A549 (cell line): ENCODE measurements around the gene PLEKHA3. TPM values are rescaled to one million over a fixed set of nuclear protein-coding genes. Genes with fewer than 3 reads are reported as not detected.

Experiments
- ATAC-seq, 2 experiments: fragments of 200-7000 bp in 1 of 2; fragments of >200 bp in 1 of 2; cut with Nextera tagmentation in 1 of 2; cut with Tn5 transposase in 1 of 2; 3 replicates each; pipeline versions ENCODE4 v1.8.0 to v1.9.1; 2018 to 2020; ENCODE audit warnings: mild to moderate bottlenecking in 1 of 2, moderate library complexity in 1 of 2
- CTCF ChIA-PET: fragments of 300-600 bp; sonication (Branson Sonifier 250); formaldehyde crosslinking; extraction: SDS; loops from one replicate; lab custom pipeline; 2021; ENCODE audit warnings: antibody characterized with exemption, inconsistent platforms; lab: Yijun Ruan, JAX
- POLR2A ChIA-PET: fragments of 350-600 bp; formaldehyde crosslinking; extraction: SDS; loops from one replicate; lab custom pipeline; 2021; ENCODE audit warnings: antibody characterized with exemption, inconsistent platforms; lab: Yijun Ruan, JAX
- DNase-seq, 2 experiments: peaks; one replicate each; pipeline versions ENCODE4 v3.0.0 to v3.0.0-alpha.2; 2011 to 2016; ENCODE audit warnings: low read depth in 1 of 2, low spot score in 1 of 2
- FAIRE-seq: peaks from 2 replicates; lab custom pipeline; 2011; peaks lifted over from hg19 to GRCh38; lab: Jason Lieb, UNC
- H3K27ac ChIP-seq, 2 experiments: fragments of >200 bp; sonication (Bioruptor Twin); formaldehyde crosslinking; 3 replicates each; pipeline ENCODE4 v1.5.1; 2016 to 2017
- H3K4me1 ChIP-seq: fragments of >200 bp; sonication (Bioruptor Twin); formaldehyde crosslinking; 3 replicates; pipeline ENCODE4 v1.6.1; 2016
- H3K4me2 ChIP-seq: fragments of >200 bp; sonication (Bioruptor Twin); formaldehyde crosslinking; 3 replicates; pipeline ENCODE4 v1.6.1; 2016
- H3K4me3 ChIP-seq: fragments of >200 bp; sonication (Bioruptor Twin); formaldehyde crosslinking; 3 replicates; pipeline ENCODE4 v1.5.1; 2016
- H3K9me3 ChIP-seq: fragments of >200 bp; sonication (Bioruptor Twin); formaldehyde crosslinking; 3 replicates; pipeline ENCODE4 v1.6.1; 2016
- CBX8 ChIP-seq: fragments of 200-600 bp; sonication (generic); IDR thresholded peaks from 2 replicates; pipeline ENCODE4 v1.6.1; 2016
- EHF ChIP-seq: fragments of 250-450 bp; sonication (Bioruptor Pico); IDR thresholded peaks from 2 replicates; pipeline ENCODE4 v1.5.0; 2020; ENCODE audit warnings: mild to moderate bottlenecking
- FOSL2 ChIP-seq, 2 experiments: fragments of 450-650 bp in 1 of 2; fragments of >200 bp in 1 of 2; sonication (Bioruptor Twin) in 1 of 2; formaldehyde crosslinking; IDR thresholded peaks; 2 replicates each; pipeline versions ENCODE4 v1.5.0 to v1.6.1; 2016 to 2020; ENCODE audit warnings: mild to moderate bottlenecking in 1 of 2, moderate library complexity in 1 of 2
- FOXS1 ChIP-seq: fragments of 250-450 bp; sonication (Bioruptor Pico); IDR thresholded peaks from 2 replicates; pipeline ENCODE4 v1.5.0; 2020; ENCODE audit warnings: mild to moderate bottlenecking, moderate library complexity
- GATA3 ChIP-seq: IDR thresholded peaks from 2 replicates; pipeline ENCODE4 v1.6.1; 2012; ENCODE audit warnings: borderline replicate concordance
- HEYL ChIP-seq: fragments of 250-450 bp; sonication (Bioruptor Pico); IDR thresholded peaks from 2 replicates; pipeline ENCODE4 v1.8.0; 2021; ENCODE audit warnings: mild to moderate bottlenecking, moderate library complexity
- HOXA7 ChIP-seq: fragments of 250-450 bp; sonication (Bioruptor Pico); IDR thresholded peaks from 2 replicates; pipeline ENCODE4 v1.5.0; 2020; ENCODE audit warnings: mild to moderate bottlenecking, moderate library complexity
- HOXB5 ChIP-seq: fragments of 250-450 bp; sonication (Bioruptor Pico); IDR thresholded peaks from 2 replicates; pipeline ENCODE4 v1.5.0; 2020; ENCODE audit warnings: mild to moderate bottlenecking, moderate library complexity
- JUN ChIP-seq, 2 experiments: fragments of >200 bp; sonication (Bioruptor Twin); formaldehyde crosslinking; IDR thresholded peaks; 2 replicates in 1 of 2; 3 replicates in 1 of 2; pipeline ENCODE4 v1.6.1; 2016 to 2017
- NR3C1 ChIP-seq: fragments of >200 bp; sonication (Bioruptor Twin); formaldehyde crosslinking; IDR thresholded peaks from 3 replicates; pipeline ENCODE4 v1.6.1; 2017
- PHF8 ChIP-seq: fragments of 200-600 bp; sonication (generic); IDR thresholded peaks from 2 replicates; pipeline ENCODE4 v1.6.1; 2016; ENCODE audit warnings: low read depth, mild to moderate bottlenecking, antibody characterized with exemption, moderate library complexity, borderline replicate concordance
- POLR2AphosphoS2 ChIP-seq: conservative IDR thresholded peaks from 2 replicates; pipeline ENCODE4 v1.6.1; 2012; ENCODE audit warnings: low read length, improper control_type of control experiment, inconsistent platforms
- RARB ChIP-seq: fragments of 250-450 bp; sonication (Bioruptor Pico); IDR thresholded peaks from 2 replicates; pipeline ENCODE4 v1.8.0; 2021; ENCODE audit warnings: mild to moderate bottlenecking, moderate library complexity
- ZC3H11A ChIP-seq: fragments of 450-650 bp; IDR thresholded peaks from 2 replicates; pipeline ENCODE4 v1.6.1; 2014; ENCODE audit warnings: antibody characterized with exemption, mild to moderate bottlenecking
- WGBS: methylation state at CpG from one replicate; pipeline ENCODE4 v1.1.6; 2017; ENCODE audit errors: missing lambda C conversion rate; 5-methylcytosine and 5-hydroxymethylcytosine counted together
- polyA plus RNA-seq, 4 experiments: library from polyadenylated mRNA; depleted of rRNA in 3 of 4; stranded (reverse); fragments of >200 nt; fragmentation: RNase III in 1 of 4; extraction: RNeasy Plus Mini Kit Qiagen cat#74134 plus additional on column Dnase treatment in 1 of 4; gene quantifications; 2 replicates in 3 of 4; 3 replicates in 1 of 4; pipeline ENCODE4 v1.2.3, GENCODE V29; 2011 to 2017
- TF ChIP-seq, protein P1 (sequence below): fragments of 150-350 bp; IDR thresholded peaks from 2 replicates; pipeline ENCODE4 v1.6.1; 2014; ENCODE audit warnings: low read depth, mild to moderate bottlenecking, low read length
- TF ChIP-seq, protein P2 (sequence below): fragments of 250-450 bp; sonication (Bioruptor Pico); IDR thresholded peaks from 2 replicates; pipeline ENCODE4 v1.5.0; 2021; ENCODE audit warnings: mild to moderate bottlenecking, moderate library complexity, borderline replicate concordance
- TF ChIP-seq, protein P3 (sequence below): fragments of >200 bp; sonication (Bioruptor Twin); formaldehyde crosslinking; IDR thresholded peaks from 3 replicates; pipeline ENCODE4 v1.6.1; 2016

The PLEKHA3 gene
- polyA plus RNA-seq, 2 of the 4 experiments (the other 2 are of a cell fraction), result 9.6 to 47.4 TPM

DNA sequence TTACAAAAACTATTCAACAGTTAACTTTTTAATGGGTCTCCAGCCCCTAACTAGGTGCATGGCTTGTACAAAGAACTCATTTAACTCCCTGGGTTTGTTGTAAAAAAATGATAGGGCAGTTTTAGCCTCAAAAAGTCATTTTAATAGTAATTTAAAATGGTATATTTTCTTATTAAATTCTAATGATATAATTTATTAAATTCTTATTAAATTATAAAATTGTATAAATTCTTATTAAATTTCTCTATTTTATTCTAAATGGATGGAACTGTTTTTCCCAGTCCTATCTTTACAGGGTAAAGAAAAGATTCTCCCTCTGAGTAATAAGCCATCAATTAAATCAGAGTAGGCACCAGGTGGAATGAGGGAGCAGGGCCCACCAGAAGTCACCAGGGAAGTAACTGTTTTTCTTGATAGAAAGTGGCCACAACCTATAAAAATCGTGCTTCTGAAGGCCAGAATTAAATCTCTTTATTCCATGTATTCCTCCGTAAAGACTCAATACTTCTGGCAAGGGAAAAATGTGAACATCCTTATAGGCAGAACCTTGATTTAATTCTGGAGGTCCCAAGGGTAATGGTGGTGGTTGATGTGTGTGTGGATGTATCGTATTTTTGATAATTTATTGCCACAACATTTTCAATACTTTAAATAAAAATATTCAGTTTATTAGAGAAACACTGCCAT, 2.7 kb upstream of the PLEKHA3 start:
- peak overlapping the region; percentile 82 to 92; a peak in 5 of 6 replicates for H3K27ac ChIP-seq

DNA sequence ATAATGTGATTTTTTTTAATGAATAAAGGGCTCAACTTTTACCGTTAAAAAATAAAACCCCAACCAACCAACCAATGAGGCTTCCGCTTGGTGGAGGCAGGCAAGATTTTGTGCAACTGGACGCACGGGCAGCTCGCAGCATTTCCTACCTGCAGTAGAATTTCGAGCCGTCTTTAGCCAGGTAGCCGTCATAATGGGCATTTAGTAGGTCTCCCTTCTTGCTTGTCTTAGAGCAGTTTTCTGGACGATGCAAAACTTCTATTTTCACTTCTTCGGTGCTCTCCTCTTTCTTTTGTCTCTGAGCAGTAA, 2.2 kb upstream of the PLEKHA3 start:
- no peak for DNase-seq
- H3K27ac ChIP-seq, result peak overlapping the region; percentile 82 to 92
- no peak for FAIRE-seq
- 2% methylated on average over 10 of the region's 10 CpGs for WGBS
- peak overlapping the region; percentile 68 for H3K4me3 ChIP-seq
- H3K9me3 ChIP-seq, result no peaks in the 10 kb centered on the region
- ChIA-PET CTCF (no interaction called here), POLR2A (interaction anchor here (4.1 kb wide), 1 partner anchor 27 kb away, joined by 35 read pairs; the partner anchor contains the start of genes PJVK and PRKRA)
- H3K4me2 ChIP-seq, result peak overlapping the region; percentile 74
- no peak for TF ChIP-seq EHF (CRISPR knock-in tag)
- no peak for TF ChIP-seq GATA3
- no peak for TF ChIP-seq ZC3H11A
- TF ChIP-seq, protein P1, sequence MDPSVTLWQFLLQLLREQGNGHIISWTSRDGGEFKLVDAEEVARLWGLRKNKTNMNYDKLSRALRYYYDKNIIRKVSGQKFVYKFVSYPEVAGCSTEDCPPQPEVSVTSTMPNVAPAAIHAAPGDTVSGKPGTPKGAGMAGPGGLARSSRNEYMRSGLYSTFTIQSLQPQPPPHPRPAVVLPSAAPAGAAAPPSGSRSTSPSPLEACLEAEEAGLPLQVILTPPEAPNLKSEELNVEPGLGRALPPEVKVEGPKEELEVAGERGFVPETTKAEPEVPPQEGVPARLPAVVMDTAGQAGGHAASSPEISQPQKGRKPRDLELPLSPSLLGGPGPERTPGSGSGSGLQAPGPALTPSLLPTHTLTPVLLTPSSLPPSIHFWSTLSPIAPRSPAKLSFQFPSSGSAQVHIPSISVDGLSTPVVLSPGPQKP, result no peak
- TF ChIP-seq HEYL, result no peak
- no peak for TF ChIP-seq JUN (IDR thresholded peaks at IDR 0.05)
- TF ChIP-seq PHF8, result no peak; the same call in 1 of the 2 replicates
- no peak for TF ChIP-seq FOSL2 (IDR thresholded peaks at IDR 0.05)
- no peak for TF ChIP-seq FOSL2 (CRISPR knock-in tag; IDR thresholded peaks at IDR 0.05)
- no peak for TF ChIP-seq POLR2AphosphoS2
- TF ChIP-seq RARB (CRISPR knock-in tag), result no peak
- TF ChIP-seq NR3C1, result no peak
- TF ChIP-seq, protein P2, sequence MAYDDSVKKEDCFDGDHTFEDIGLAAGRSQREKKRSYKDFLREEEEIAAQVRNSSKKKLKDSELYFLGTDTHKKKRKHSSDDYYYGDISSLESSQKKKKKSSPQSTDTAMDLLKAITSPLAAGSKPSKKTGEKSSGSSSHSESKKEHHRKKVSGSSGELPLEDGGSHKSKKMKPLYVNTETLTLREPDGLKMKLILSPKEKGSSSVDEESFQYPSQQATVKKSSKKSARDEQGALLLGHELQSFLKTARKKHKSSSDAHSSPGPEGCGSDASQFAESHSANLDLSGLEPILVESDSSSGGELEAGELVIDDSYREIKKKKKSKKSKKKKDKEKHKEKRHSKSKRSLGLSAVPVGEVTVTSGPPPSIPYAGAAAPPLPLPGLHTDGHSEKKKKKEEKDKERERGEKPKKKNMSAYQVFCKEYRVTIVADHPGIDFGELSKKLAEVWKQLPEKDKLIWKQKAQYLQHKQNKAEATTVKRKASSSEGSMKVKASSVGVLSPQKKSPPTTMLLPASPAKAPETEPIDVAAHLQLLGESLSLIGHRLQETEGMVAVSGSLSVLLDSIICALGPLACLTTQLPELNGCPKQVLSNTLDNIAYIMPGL (CRISPR knock-in tag), result no peak
- TF ChIP-seq HOXB5, result no peak
- no peak for TF ChIP-seq FOXS1 (CRISPR knock-in tag)
- TF ChIP-seq, protein P3, sequence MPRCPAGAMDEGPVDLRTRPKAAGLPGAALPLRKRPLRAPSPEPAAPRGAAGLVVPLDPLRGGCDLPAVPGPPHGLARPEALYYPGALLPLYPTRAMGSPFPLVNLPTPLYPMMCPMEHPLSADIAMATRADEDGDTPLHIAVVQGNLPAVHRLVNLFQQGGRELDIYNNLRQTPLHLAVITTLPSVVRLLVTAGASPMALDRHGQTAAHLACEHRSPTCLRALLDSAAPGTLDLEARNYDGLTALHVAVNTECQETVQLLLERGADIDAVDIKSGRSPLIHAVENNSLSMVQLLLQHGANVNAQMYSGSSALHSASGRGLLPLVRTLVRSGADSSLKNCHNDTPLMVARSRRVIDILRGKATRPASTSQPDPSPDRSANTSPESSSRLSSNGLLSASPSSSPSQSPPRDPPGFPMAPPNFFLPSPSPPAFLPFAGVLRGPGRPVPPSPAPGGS, result no peak
- no peak for TF ChIP-seq CBX8
- ATAC-seq, result no peak
- H3K4me1 ChIP-seq, result peaks cover 38% of the 10 kb centered on the region

More for the DNA sequence above, 2.7 kb upstream of the PLEKHA3 start:
- WGBS, result 12% methylated on average over 3 of the region's 3 CpGs
- DNase-seq, result no peak
- TF ChIP-seq HOXA7, result no peak
- TF ChIP-seq FOSL2 (IDR thresholded peaks at IDR 0.05), result no peak
- no peak for TF ChIP-seq FOSL2 (CRISPR knock-in tag; IDR thresholded peaks at IDR 0.05)
- TF ChIP-seq, all 56 proteins: peak for 0
- H3K4me1 ChIP-seq, result peaks cover 34% of the 10 kb centered on the region
- peak overlapping the region; percentile 68 for H3K4me3 ChIP-seq
- no peak for FAIRE-seq
- ChIA-PET CTCF (no interaction called here), POLR2A (interaction anchor here (4.1 kb wide), 1 partner anchor 26 kb away, joined by 35 read pairs; the partner anchor contains the start of genes PJVK and PRKRA)
- H3K9me3 ChIP-seq, result no peaks in the 10 kb centered on the region
- H3K4me2 ChIP-seq, result peak overlapping the region; percentile 74
- no peak for ATAC-seq
